NT2/D1 (cell line): ENCODE results near the gene PKP4.
"Not testable (repeated sequence)": the region's sequence is repeated elsewhere in the genome, so short reads cannot be mapped to it uniquely, and the experiment has no call there.

Source experiments
- YY1 ChIP-seq: IDR thresholded peaks from 2 replicates; pipeline ENCODE4 v1.6.1; 2011; ENCODE audit not compliant: insufficient read length, insufficient read depth
- ZNF274 ChIP-seq: IDR thresholded peaks from 2 replicates; pipeline ENCODE4 v1.6.1; 2011; ENCODE audit warnings: mild to moderate bottlenecking, low read depth, low read length

DNA sequence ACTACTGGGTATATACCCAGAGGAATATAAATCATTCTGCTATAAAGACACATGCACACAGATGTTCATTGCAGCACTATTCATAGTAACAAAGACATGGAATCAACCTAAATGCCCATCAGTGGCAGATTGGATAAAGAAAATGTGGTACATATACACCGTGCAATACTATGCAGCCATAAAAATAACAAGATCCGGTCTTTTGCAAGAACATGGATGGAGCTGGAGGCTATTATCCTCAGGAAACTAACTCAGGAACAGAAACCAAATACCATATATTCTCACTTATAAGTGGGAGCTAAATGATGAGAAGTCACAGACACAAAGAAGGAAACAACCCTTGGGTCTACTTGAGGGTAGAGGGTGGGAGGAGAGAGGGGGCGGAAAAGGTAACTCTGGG is 16.5 kb downstream of the PKP4 start:
- TF ChIP-seq YY1, ZNF274: not testable (repeated sequence)
